GM12878 (cell line): ENCODE measurements around the gene RRP1B. TPM values are rescaled to one million over a fixed set of nuclear protein-coding genes. Genes with fewer than 3 reads are reported as not detected.

Source experiments
- ASH2L ChIP-seq: fragments of 300-600, 200-600 bp; sonication (generic); IDR thresholded peaks from 2 replicates; pipeline ENCODE4 v1.6.1; 2017; ENCODE audit warnings: low read depth, mild to moderate bottlenecking, borderline replicate concordance
- CEBPZ ChIP-seq: fragments of 150-350 bp; IDR thresholded peaks from 2 replicates; pipeline ENCODE4 v1.6.1; 2016; ENCODE audit warnings: low read depth, low read length
- CREM ChIP-seq: IDR thresholded peaks from 2 replicates; pipeline ENCODE4 v1.6.1; 2014; ENCODE audit warnings: antibody characterized with exemption, low read depth
- E2F4 ChIP-seq: IDR thresholded peaks from 2 replicates; pipeline ENCODE4 v1.6.1; 2012; ENCODE audit warnings: low read depth, low read length, improper control_type of control experiment
- E2F8 ChIP-seq: fragments of 450-650 bp; IDR thresholded peaks from 2 replicates; pipeline ENCODE4 v1.6.1; 2018; ENCODE audit warnings: mild to moderate bottlenecking, low read depth, moderate library complexity; ENCODE audit not compliant: partially characterized antibody
- EGR1 ChIP-seq, 2 experiments: IDR thresholded peaks; 1 replicate in 1 of 2; 2 replicates in 1 of 2; pipeline ENCODE4 v1.6.1; 2011 to 2012; ENCODE audit warnings: low read depth in 2 of 2, low read length in 2 of 2, borderline replicate concordance in 1 of 2, mild to moderate bottlenecking in 1 of 2, moderate library complexity in 1 of 2
- FOS ChIP-seq: IDR thresholded peaks from 3 replicates; pipeline ENCODE4 v1.6.1; 2011; ENCODE audit warnings: borderline replicate concordance; ENCODE audit not compliant: insufficient read length; ENCODE audit errors: extremely low read depth
- GABPA ChIP-seq: IDR thresholded peaks from 2 replicates; pipeline ENCODE4 v1.6.1; 2014; ENCODE audit warnings: antibody characterized with exemption, low read depth, mild to moderate bottlenecking, inconsistent platforms
- GATAD2B ChIP-seq: fragments of 450-650 bp; conservative IDR thresholded peaks from 2 replicates; pipeline ENCODE4 v1.6.1; 2017; ENCODE audit warnings: low read depth, mild to moderate bottlenecking, moderate library complexity
- HDAC2 ChIP-seq: fragments of 200-600 bp; sonication (generic); IDR thresholded peaks from 2 replicates; pipeline ENCODE4 v1.6.1; 2017
- HDAC6 ChIP-seq: fragments of 200-600 bp; sonication (generic); IDR thresholded peaks from one replicate; pipeline ENCODE4 v1.8.0; 2017; ENCODE audit warnings: antibody characterized with exemption; ENCODE audit not compliant: unreplicated experiment
- HDGF ChIP-seq: fragments of 450-650 bp; IDR thresholded peaks from 2 replicates; pipeline ENCODE4 v1.6.1; 2016; ENCODE audit warnings: antibody characterized with exemption
- KAT2A ChIP-seq: conservative IDR thresholded peaks from 2 replicates; pipeline ENCODE4 v1.6.1; 2011; ENCODE audit warnings: low read depth, low read length; ENCODE audit not compliant: control insufficient read depth
- MEF2B ChIP-seq: fragments of 450-650 bp; IDR thresholded peaks from 2 replicates; pipeline ENCODE4 v1.6.1; 2018; ENCODE audit warnings: mild to moderate bottlenecking, moderate library complexity; ENCODE audit not compliant: partially characterized antibody, poor library complexity, severe bottlenecking
- NBN ChIP-seq: fragments of 450-650 bp; IDR thresholded peaks from 2 replicates; pipeline ENCODE4 v1.6.1; 2016
- NFIC ChIP-seq: IDR thresholded peaks from 2 replicates; pipeline ENCODE4 v1.6.1; 2012; ENCODE audit warnings: low read depth, mild to moderate bottlenecking, inconsistent platforms, low read length, moderate library complexity
- NFXL1 ChIP-seq: fragments of 450-650 bp; IDR thresholded peaks from 2 replicates; pipeline ENCODE4 v1.6.1; 2017; ENCODE audit warnings: antibody characterized with exemption, mild to moderate bottlenecking, borderline replicate concordance
- NRF1 ChIP-seq: conservative IDR thresholded peaks from 2 replicates; pipeline ENCODE4 v1.6.1; 2011; ENCODE audit warnings: mild to moderate bottlenecking, low read depth, low read length, improper control_type of control experiment
- POLR2AphosphoS5 ChIP-seq: IDR thresholded peaks from 2 replicates; pipeline ENCODE4 v1.6.1; 2011; ENCODE audit warnings: mild to moderate bottlenecking, low read length, inconsistent platforms
- RUNX3 ChIP-seq: IDR thresholded peaks from 2 replicates; pipeline ENCODE4 v1.6.1; 2012; ENCODE audit warnings: low read length, inconsistent platforms
- SPI1 ChIP-seq: IDR thresholded peaks from 2 replicates; pipeline ENCODE4 v1.6.1; 2011; ENCODE audit warnings: low read depth, mild to moderate bottlenecking, low read length, moderate library complexity, borderline replicate concordance; ENCODE audit not compliant: insufficient read depth
- TCF7 ChIP-seq: IDR thresholded peaks from 2 replicates; pipeline ENCODE4 v1.6.1; 2014; ENCODE audit warnings: antibody characterized with exemption, borderline replicate concordance
- ZSCAN29 ChIP-seq: fragments of 450-650 bp; IDR thresholded peaks from 2 replicates; pipeline ENCODE4 v1.6.1; 2017; ENCODE audit warnings: mild to moderate bottlenecking, moderate library complexity
- ZZZ3 ChIP-seq: IDR thresholded peaks from 2 replicates; pipeline ENCODE4 v1.6.1; 2011; ENCODE audit warnings: low read depth; ENCODE audit not compliant: control insufficient read depth, insufficient read length
- polyA plus RNA-seq, 11 experiments: library from polyadenylated mRNA; depleted of rRNA in 4 of 11; unstranded in 6 of 11; stranded (reverse) in 5 of 11; fragments of >200 nt; fragmentation: Nextera tagmentation in 4 of 11; fragmentation: Illumina TruSeq in 1 of 11; extraction: Ambion mirVana in 4 of 11; extraction: Trizol in 1 of 11; gene quantifications; 1 replicate in 1 of 11; 2 replicates in 10 of 11; pipeline versions ENCODE4 v1.2.1 to v1.2.3, GENCODE V29; 2011 to 2016; ENCODE audit warnings: inconsistent platforms in 2 of 11, missing spikeins in 2 of 11, low read depth in 1 of 11
- total RNA-seq, 4 experiments: library from RNA; depleted of rRNA in 3 of 4; stranded (reverse); fragments of >200 nt in 3 of 4; fragmentation: Illumina TruSeq in 1 of 4; extraction: Trizol in 1 of 4; gene quantifications; 2 replicates each; pipeline versions ENCODE4 v1.2.1 to v1.2.3, GENCODE V29; 2013 to 2021

The RRP1B gene
- total and polyA plus RNA-seq, 10 of the 15 experiments (the other 5 are each of a cell fraction or from before 2014, with no cell fraction given): 8.1 to 57.4 (median 38.1) TPM

- no peak for TF ChIP-seq CEBPZ
- no peak for TF ChIP-seq NFIC
- TF ChIP-seq SPI1: no peak
- no peak for TF ChIP-seq KAT2A
- TF ChIP-seq TCF7: no peak
- no peak for TF ChIP-seq NFXL1
- TF ChIP-seq NBN: peak; percentile 78
- no peak for TF ChIP-seq HDAC6
- TF ChIP-seq E2F4: no peak
- TF ChIP-seq GABPA: no peak
- no peak for TF ChIP-seq HDGF
- TF ChIP-seq ZSCAN29: 0 out of 2 replicates have a peak, but pooled peaks have one; percentile 41
- TF ChIP-seq NRF1: no peak
- peak; percentile 96; the same call in 1 of the 2 replicates for TF ChIP-seq ASH2L
- TF ChIP-seq POLR2AphosphoS5: peak; percentile 71; the same call in 1 of the 2 replicates
- no peak for TF ChIP-seq E2F8
- peak; percentile 83 for TF ChIP-seq GATAD2B
- peak; percentile 34; the same call in 1 of the 2 replicates for TF ChIP-seq HDAC2
- peak; percentile 99 for TF ChIP-seq CREM
- no peak; a peak in 1 of 3 replicates for TF ChIP-seq EGR1 (IDR thresholded peaks at IDR 0.05; ENCODE audit: borderline replicate concordance in 1 of 2, low read depth in 2 of 2, low read length in 2 of 2)
- no peak for TF ChIP-seq ZZZ3
- TF ChIP-seq FOS: no peak
- TF ChIP-seq RUNX3: no peak; the same call in 1 of the 2 replicates
- peak; percentile 56 for TF ChIP-seq MEF2B
Observed at GRCh38 chr21:43659136-43660000, at the start of gene RRP1B, which contains the start of gene HSF2BP (continued).
